Posterior cingulate gyrus (tissue), 11 donors: ENCODE results near the gene BICC1.
"Not testable (repeated sequence)": the region's sequence is repeated elsewhere in the genome, so short reads cannot be mapped to it uniquely, and the experiment has no call there.

Experiments
- DNase-seq, 10 donors: peaks; one replicate each; pipeline versions ENCODE4 v3.0.0 to v3.0.0-alpha.2; 2020 to 2021; ENCODE audit warnings: mixed read lengths in 3 of 10
- intact Hi-C: fragments of 100-400 bp; cut with DNase I; formaldehyde crosslinking; loops from one replicate; pipeline ENCODE4 v1.15.1; 2023

The BICC1 gene

GRCh38 chr10:58839771-58840170 lies 327.1 kb downstream of the BICC1 start:
- intact Hi-C loops: no loop called here
- no peak for DNase-seq

- intact Hi-C loops: no loop called here
- no peak for DNase-seq
Observed at GRCh38 chr10:58840840-58841435, 328.3 kb downstream of the BICC1 start.

GRCh38 chr10:58842860-58843376 lies 330.2 kb downstream of the BICC1 start:
- no peak for DNase-seq
- intact Hi-C loops: no loop called here

GRCh38 chr10:58843760-58844159 lies 331.1 kb downstream of the BICC1 start:
- intact Hi-C loops: no loop called here

GRCh38 chr10:58844680-58845079 lies 332.0 kb downstream of the BICC1 start:
- intact Hi-C loops: no loop called here
- DNase-seq: peak in 1 of 10 donors; percentile 36

More at GRCh38 chr10:58843760-58844159, 331.1 kb downstream of the BICC1 start:
- DNase-seq: no peak

GRCh38 chr10:58846856-58847255 lies 334.2 kb downstream of the BICC1 start:
- intact Hi-C loops: no loop called here
- DNase-seq: no peak

GRCh38 chr10:58851606-58852005 lies 338.9 kb downstream of the BICC1 start:
- intact Hi-C loops: no loop called here
- no peak for DNase-seq

- no peak for DNase-seq
- intact Hi-C loops: no loop called here
Observed at GRCh38 chr10:58853668-58854067, 341.0 kb downstream of the BICC1 start.

GRCh38 chr10:58854811-58855210 lies 342.1 kb downstream of the BICC1 start:
- intact Hi-C loops: no loop called here
- peak in 1 of 10 donors; percentile 37 for DNase-seq

GRCh38 chr10:58856508-58857240 lies 344.0 kb downstream of the BICC1 start:
- intact Hi-C loops: no loop called here
- DNase-seq: peak in 4 of 10 donors; percentile 8 to 79 (median 46)

GRCh38 chr10:58857251-58857805 lies 344.7 kb downstream of the BICC1 start:
- intact Hi-C loops: no loop called here

GRCh38 chr10:58858123-58858522 lies 345.5 kb downstream of the BICC1 start:
- intact Hi-C loops, DNase-seq: not testable (repeated sequence)

More at GRCh38 chr10:58857251-58857805, 344.7 kb downstream of the BICC1 start:
- DNase-seq: no peak

- DNase-seq: no peak
- intact Hi-C loops: no loop called here
Observed at GRCh38 chr10:58859526-58859925, 346.9 kb downstream of the BICC1 start.

GRCh38 chr10:58867683-58868082 lies 355.0 kb downstream of the BICC1 start:
- intact Hi-C loops: no loop called here
- DNase-seq: no peak

GRCh38 chr10:58868736-58869435 lies 356.2 kb downstream of the BICC1 start:
- no peak for DNase-seq
- intact Hi-C loops: no loop called here

GRCh38 chr10:58870070-58870469 lies 357.4 kb downstream of the BICC1 start:
- DNase-seq: no peak
- intact Hi-C loops: no loop called here

- intact Hi-C loops: no loop called here
- no peak for DNase-seq
Observed at GRCh38 chr10:58873161-58873560, 360.5 kb downstream of the BICC1 start.
